Activated CD4-positive, alpha-beta T cell treated with anti-CD3 and anti-CD28 coated beads, Interleukin-2, amount 50 U/mL, for 24 hours (primary cell): ENCODE measurements around the gene ARL4C.

ENCODE experiments used
- DNase-seq, 2 donors: peaks; one replicate each; pipeline ENCODE4 v3.0.0-alpha.2; 2020; ENCODE audit warnings: low read depth in 1 of 2, low spot score in 1 of 2

ARL4C gene, protein sequence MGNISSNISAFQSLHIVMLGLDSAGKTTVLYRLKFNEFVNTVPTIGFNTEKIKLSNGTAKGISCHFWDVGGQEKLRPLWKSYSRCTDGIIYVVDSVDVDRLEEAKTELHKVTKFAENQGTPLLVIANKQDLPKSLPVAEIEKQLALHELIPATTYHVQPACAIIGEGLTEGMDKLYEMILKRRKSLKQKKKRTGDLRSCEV

DNA sequence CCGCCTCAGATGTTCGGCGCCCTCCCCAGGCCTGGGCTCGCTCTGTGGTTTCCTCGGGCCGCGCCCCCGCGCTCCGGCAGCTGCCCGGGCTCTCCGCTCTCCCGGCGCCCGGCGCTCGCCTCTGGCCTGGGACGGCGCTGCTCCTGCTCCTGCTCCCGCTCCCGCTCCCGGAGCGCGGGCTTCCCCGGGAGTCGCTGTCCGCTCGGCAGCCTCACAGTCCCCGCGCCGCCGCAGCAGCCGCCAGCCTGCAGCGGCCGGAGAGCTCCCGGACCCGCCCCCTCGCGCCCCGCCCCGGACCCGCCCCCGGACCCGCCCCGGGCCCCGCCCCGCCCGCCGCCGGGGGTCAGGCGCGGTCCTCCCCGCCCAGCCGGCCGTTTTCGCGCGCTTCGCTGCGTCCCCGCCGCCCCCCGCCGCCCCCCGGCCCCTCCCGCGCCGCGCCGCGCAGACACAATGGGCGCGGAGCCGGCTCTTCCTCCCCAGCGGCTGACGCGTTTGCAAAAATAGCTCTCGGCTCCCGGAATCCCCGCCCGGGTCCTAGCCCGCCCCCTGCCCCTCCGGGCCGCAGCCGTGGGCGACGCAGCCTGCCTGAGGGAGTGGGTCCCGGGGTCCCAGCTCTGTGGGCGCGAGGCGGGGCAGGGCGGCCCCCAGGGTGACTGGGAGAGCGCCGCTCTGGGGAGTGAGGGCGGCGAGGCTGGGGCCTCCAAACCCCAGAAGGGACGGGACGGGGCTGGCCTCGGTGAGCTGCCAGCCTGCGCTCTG, at the start of gene ARL4C:
Gene ARL4C (minus strand): TSS at position 247 of the 759 bp plus-strand sequence. CDS start 495 bp downstream, outside the sequence.
- peak in 1 of 2 donors; percentile 53 for DNase-seq

DNA sequence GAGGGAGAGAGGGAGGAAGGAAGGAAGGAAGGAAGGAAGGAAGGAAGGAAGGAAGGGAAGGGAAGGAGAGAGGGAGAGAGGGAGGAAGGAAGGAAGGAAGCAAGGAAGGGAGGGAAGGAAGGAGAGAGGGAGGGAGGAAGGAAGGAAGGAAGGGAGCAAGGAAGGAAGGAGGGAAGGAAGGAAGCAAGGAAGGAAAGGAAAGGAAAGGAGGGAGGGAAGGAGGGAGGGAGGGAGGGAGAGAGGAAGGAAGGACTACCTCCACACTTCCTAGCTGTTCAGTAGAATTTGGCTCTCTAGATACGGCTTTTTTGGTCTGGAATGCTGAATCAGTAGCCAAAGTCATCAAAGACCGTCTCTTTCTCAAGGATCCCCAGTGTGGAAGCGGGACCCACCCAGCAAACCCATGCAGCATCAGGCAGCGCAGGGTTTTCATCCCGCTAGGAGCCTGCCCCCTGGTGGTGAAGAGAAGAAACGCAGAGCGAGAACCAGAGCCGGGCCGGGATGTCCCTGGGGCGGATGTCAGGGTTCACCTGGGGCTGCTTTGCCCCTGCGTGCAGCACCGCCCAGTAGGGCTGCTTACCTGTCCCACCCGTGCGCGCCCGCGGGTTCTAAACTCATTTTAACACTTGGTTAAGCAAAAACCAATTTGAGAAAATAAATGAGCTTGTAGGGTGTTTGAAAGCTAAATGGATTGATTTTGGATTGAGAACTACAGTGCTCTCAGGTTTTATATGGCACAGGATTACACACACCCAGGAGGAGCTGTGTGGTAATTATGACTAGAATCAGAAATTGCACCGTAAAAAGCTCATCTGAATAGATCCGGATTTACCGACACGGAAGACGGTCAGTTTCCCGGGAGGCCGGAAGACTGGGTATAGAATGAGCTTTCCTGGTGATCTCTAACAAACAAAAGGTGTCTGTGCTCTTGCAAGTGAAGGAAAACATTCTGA, 48.1 kb upstream of the ARL4C start:
- DNase-seq: peak; percentile 59 to 68

DNA sequence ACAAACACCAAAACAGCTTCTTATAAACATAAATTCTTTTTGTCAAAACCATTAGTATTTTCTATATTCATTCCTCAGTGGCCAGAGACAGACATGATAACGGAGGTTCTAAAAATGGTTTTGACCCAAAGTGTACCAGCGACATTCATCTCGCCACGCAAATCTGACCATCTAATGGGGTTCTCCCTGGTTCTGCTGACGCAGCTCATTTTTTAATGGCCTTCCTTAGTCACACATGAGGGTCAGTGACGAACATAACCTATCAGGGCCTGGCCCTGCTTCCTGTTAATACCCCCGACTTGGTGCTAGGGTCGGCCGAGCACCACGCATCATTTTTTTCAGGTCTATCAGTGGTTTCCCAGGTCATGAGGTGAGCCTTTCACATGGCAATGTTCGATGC, 45.9 kb upstream of the ARL4C start:
- DNase-seq: no peak

DNA sequence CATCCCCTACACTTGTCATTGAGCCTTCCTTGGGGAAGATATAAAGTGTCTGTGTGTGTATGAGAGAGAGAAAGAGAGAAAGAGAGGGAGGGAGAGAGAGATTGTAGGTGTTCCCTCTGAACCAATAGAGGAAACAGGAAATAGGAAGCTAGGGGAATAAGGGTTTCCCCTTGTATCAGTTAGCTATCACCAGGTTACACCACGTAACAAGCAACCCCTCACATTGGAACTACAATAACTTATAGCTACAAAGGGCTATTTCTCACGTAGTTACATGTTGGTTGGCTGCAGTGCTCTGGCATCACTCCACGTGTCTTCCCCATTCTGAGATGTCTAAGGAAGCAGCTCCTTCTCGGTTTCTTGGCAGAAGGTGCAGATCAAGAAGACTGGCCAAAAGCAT, 41.0 kb upstream of the ARL4C start:
- DNase-seq: no peak

DNA sequence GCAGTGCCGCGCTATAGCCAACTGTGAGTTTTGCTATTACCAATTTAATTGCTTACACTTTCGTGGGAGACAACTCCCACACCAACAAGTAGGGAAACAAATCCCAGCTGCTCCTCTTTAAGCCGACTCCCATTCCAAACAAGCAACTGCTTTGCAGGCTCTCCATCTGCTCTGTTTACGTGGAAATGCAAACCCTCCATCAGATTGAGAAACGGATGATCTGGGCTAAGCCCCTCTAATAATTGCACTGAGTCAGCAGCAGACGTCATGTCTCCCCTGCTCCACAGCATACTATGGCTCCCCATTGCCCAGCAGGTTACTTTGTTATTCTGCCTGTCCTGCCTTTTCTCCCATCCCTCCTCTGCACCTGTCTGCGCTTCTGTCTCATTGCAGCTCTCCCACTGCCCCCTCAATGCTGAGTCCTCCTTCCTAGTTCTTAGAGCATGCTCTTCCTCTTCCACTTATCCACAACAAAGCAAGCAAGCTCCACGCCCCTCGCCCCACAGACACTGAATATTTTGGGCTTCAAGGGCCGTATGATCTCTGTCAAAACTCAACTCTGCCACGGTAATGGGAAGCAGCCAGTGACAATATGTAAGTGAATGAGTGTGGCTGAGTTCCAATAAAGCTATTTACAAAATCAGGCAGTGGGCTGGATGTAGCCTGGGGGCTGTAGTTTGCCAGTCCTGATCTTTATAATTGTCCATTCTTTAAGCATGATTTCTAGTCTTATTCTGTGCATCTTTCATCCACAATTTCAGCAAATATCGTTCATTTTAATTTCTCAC, 39.5 kb upstream of the ARL4C start:
- DNase-seq: no peak

DNA sequence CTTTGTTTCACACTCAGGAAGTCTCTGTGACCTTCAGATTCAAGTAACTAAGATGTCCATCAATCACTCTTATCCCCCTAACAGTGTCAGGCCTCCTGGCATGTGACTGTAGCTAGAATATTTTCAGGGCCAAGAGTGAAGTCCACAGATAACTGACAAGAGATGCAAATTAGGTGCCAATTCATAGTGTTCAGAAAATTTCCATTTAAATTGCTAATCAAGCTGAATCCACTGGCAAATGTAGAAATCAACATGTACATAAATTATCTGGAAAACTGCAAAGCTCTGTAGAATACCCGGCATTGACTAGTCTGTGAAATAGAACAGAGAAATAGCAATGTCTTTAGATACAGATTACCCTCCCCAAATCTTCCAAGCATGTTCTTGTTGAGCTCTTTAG, 38.6 kb upstream of the ARL4C start:
- DNase-seq: no peak

DNA sequence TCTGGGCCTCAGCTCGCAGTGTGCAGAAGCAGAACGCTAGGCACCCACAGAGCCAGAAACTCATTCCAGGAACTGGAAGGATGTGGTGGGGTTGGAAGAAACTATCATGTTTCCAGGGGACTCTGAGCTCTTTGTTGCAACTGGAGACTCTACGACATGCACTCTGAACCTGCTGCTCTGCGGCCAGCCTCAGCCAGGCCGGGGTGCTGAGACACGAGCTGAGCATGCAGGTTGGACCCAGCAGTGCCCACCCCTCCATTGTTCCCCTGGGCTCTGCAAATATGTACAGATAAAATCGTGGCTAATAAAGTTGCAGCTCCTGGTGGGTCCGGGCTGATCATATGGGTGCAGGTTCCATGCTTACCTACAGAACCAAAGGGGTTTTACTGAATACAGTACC, 37.6 kb upstream of the ARL4C start:
- no peak for DNase-seq

DNA sequence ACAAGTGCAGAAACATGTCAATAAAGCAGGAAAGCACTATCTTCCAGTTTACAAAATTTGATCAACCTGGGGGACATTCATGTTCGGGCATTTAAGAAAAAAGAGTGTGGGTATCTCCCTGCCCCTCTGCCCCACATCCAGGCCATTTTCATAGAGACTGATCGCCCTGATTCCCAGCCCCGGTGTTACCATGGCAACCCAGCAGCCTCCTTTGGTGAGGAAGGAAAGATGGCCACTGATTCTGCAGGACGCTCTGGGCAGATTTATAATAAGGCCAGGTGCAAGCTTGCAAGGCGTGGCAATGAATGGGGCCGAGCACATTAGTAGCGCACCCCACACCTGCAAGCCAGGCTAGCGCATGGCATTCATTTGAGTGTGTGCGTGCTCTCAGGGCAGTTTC, 36.7 kb upstream of the ARL4C start:
- no peak for DNase-seq

DNA sequence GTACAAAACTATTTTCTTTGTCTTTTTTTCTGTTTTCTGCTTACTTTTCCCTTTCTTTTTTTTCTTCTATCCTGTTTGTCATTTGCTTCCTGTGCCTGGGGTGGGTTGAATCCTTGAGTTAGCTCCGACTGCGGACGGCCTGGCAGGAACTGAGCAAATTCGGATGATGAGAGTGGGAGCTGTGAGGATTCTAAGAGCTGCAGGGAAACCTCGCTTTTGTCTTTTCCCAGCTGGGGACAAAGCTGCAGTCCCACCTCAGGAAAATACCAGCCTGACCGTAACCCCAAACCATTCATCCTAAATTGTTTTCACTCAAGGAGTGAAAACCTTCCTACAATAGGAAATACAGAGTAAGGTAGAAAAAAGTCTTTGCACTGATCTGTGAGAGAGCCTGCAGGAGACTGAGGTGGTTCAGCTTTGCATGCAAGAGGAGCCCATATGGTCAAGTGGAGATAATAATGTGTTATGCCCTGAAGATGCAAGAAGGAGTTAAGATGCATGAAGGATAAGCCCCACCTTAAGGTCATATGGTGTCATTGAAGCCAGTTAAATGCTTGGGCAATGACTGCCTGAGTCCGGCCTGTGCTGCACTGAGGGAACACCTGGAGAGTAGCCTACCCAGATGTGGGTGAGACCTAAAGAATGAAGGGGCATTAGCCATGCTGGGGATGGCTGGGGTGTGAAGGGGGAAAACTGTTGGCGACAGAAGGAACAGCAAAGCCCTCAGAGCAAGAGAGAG, 31.7 kb upstream of the ARL4C start:
- DNase-seq: no peak

DNA sequence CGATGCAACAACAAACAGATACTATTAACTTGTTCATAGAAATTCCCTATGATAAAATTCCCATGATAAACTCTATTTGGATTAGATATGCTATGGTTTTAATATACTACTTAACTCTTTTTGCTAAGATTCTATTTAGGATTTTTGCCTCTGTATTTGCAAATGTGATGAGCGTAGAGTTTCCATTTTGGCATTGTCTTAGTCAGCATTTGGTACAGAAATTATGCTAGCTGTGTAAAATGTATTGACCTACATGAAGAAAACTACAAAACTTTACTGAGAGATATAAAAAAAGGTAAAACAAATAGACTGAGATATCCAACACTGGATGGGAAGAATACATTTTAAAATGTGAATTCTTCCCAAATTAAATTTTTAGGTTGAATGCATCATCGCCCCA, 29.8 kb upstream of the ARL4C start:
- DNase-seq: no peak

DNA sequence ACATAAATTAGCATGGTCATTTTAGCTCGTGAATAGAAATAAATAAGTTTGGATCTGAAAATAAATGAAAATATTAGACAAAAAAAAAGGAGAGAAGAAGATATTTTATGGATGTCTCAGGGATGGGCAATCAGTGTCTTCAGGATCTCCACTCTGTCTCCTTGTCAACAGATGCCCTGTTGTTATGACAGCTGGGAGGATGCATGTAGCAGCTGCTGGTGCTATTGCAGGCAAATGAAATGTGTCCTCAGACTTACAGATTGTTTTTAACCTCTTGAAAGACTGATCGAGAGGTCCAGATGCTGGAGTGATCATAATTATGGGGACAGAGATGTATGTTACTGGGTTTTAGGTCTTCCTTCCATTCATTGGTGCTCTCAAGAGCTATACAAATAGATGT, 24.7 kb upstream of the ARL4C start:
- no peak for DNase-seq

DNA sequence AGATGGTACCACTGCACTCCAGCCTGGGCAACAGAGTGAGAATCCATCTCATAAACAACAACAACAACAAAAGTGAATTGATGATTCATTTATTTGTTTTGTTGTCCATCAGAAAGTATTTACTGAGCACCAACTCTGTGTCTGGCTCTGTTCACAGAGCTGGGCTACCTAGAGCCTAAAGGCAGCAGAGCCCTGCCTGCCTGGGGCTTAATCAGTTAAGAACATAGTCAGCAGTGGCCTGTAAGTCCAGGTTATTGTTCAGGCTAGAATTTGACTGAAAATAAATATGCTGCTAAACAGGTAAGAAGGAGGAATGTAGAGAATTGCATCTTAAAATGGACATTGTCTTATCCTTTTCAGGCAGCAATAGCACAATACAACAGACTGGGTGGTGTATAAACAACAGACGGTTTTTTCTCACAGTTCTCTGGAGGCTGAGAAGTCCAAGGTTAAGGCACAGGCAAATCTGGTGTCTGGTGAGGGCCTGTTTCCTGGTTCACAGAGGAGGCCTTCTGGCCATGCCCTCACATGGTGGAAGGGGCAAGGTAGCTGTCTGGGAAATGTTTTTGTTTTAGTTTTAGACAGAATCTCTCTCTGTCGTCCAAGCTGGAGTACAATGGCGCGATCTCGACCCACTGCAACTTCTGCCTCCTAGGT, 22.2 kb upstream of the ARL4C start:
- DNase-seq: no peak

DNA sequence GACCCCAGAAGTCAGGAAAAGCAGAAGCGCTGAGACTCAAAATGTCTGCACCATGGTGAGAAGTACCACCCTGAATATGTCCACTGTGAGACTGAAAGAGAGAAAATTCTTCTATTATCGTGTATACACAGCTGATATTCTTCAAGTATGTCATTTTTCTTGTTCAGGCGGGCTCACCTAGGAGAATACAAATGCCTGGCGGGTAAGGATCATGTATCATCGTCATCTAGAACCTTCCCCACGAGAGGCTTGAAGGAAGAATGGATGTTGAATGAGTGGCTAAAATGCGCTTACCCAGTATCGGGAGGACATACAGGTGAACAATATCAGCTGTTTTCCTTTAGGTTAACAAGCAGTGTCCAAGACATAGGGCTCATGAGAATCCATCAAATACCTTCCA, 21.1 kb upstream of the ARL4C start:
- DNase-seq: no peak

DNA sequence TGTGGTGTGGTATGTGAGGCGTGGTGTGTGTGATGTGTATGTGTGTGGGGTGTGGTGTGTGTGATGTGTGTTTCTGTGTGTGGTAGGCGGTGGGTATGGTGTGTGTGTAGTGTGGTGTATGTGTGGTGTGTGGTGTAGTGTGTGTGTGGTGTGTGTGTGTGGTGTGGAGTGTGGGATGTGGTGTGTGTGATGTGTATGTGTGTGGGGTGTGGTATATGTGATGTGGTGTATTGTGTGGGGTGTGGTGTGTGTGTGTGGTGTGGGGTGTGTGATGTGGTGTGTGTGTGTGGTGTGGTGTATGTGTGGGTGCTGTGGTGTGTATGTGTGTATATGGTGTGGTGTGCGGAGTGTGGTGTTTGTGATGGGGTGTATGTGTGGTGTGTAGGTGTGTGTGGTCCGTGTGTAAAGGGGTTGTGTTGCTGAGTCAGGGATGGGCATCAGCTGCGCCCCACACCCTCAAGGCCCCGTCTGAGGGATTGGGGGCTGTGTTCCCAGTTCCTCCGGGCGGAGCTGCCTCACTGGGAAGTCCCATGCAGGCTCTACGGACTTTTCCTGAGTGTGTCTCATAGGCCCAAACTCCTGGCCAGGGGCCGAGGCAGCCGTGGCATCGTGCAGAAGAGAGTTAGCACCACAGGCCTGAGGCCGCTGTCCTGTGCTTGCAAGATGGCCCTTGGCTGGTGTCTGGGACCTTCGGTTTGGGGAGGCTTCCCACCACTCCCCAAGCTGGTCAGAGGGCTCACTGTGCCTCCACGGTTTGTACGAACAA, 18.2 kb upstream of the ARL4C start:
- DNase-seq: no peak

DNA sequence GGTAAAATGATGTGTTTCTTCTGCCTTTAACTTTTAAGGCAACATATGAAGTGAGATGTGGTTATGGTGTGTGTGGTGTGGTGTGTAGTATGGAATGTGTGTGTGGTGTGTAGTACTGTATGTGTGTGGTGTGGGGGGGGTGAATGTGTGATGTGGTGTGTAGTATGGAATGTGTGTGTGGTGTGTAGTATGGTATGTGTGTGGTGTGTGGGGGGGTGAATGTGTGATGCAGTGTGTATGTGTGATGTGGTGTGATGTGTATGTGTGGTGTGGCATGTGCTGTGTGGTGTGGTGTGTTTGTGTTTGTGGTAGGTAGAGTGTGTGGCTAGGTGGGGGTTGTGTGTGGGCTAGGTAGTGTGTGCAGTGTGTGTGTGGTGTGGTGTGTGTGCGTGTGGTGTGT, 17.2 kb upstream of the ARL4C start:
- no peak for DNase-seq

DNA sequence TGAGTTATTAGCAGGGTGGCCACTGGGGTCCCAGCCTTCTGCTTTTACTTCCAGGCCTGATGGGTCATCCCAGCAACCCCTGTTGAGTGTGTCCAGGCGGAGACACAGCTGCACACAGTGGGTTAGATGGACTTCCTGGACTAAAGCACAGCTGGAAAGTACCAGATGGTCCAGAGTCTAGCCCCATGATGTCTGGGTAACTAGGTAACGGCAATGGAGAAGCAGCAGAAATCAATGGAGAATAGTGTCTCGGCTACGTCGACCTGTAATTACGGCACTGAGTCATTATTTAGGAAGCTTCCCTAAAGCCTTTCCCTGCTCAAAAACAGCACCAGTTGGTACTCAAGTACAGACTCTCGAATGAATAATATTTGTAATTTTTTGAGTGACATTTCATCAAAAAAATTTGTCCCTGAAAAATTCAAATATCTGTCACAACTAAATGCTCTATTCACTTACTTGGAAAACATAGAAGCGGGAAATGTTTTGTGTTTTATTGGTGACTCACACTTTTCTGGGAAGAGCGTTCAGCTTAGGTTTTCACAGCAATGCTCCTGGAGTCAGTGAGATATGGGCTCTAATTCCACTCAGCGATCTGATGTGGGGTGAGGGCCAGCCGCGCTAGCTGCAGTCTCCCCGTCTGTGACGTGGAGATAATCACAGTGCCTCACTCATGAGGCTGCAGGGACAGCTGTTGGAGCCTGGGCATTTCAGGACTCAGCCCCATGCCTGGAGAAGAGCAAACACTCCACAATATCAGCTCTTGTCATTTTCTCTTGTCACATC, 16.2 kb upstream of the ARL4C start:
- no peak for DNase-seq

DNA sequence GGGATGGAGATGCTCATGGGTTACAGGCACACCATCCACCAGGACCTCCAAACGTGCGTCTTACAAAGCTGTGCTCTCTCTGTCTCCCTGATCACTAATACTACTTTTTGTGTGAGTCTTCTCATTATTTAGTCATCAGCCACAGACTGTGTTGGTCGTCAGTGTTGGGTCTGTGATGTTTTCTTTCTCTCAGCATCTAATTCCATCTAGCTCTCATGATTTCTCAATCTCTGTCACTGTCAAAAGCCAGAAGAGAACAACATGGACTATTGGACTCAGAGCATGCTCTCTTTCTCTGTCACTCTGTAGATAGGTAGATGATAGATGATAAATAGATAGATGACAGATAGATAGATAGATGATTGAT, 6.0 kb upstream of the ARL4C start:
- no peak for DNase-seq

DNA sequence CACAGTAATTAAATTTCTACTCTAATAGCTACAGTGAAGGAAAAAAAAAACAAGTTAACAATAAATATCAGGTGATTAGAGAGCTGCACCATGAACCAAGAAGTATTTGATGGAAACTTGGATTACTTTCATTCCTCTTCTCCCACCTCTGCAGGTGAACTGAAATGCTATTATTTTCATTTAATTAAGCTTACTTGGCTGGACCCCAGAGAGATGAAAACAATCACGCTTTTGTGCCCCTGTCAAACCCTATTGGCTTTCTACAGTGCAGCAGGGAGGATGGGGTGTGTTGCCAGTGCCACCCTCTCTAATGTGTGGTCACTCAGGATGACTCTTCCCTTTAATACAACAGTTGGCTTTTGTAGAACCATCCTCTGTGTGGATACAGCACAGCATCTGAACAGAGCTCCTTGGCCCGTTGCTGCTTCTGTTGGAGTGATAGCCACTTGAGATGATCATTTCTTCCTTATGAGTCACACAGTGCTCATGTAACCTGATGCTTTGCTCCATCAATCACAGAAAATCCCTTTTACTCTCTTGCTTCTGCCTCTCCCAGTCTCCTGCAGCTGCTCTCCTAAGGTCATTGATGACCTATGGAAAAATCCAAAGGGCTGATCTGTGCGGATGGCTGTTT, 5.5 kb upstream of the ARL4C start:
- no peak for DNase-seq
